Mesodermal cell (in vitro differentiated cells): ENCODE results near the gene CDKN2B-AS1.

Experiments
- H3K27ac ChIP-seq: 2 replicates; pipeline ENCODE4 v1.7.0; 2013; ENCODE audit warnings: mild to moderate bottlenecking, low read depth, low read length, moderate library complexity; ENCODE audit not compliant: severe bottlenecking
- H3K36me3 ChIP-seq: 2 replicates; pipeline ENCODE4 v1.7.1; 2013; ENCODE audit warnings: mild to moderate bottlenecking, low read length, moderate library complexity; ENCODE audit not compliant: control insufficient read depth, insufficient read depth
- H3K4me1 ChIP-seq: one replicate; pipeline ENCODE4 v1.7.1; 2013; ENCODE audit warnings: mild to moderate bottlenecking, low read length; ENCODE audit not compliant: insufficient read depth, control insufficient read depth, poor library complexity, severe bottlenecking
- H3K4me3 ChIP-seq: 2 replicates; pipeline ENCODE4 v1.7.0; 2013; ENCODE audit warnings: low read length, control low read depth, mild to moderate bottlenecking; ENCODE audit not compliant: insufficient read depth, poor library complexity, severe bottlenecking; ENCODE audit errors: extremely low read depth
- H3K9me3 ChIP-seq: 2 replicates; pipeline ENCODE4 v1.7.1; 2013; ENCODE audit warnings: mild to moderate bottlenecking, low read length, moderate library complexity; ENCODE audit not compliant: control insufficient read depth
- WGBS, 2 experiments: methylation state at CpG; one replicate each; pipeline ENCODE4 v1.1.5; 2013; ENCODE audit warnings: missing lambda C conversion rate in 2 of 2; ENCODE audit not compliant: insufficient coverage in 2 of 2; 5-methylcytosine and 5-hydroxymethylcytosine counted together

Gene CDKN2B-AS1

DNA sequence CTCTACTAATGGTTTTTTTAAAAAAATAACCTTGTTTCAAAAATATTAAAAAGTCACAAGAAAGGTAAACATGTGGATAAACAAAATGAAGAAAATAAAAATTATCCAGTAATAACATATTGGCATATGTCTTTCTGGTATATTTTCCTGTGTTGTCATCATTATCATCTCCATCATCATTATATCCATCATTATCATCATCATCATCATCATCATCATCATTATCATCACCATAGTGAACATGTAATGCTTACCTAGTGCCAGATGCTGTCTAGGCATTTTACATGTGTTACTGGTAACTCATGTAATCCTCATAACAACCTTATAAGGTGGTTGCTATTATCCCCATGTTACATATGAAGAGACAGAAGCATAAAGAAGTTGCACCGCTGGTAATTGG is 126.0 kb downstream of the CDKN2B-AS1 start:
- Histone ChIP-seq H3K4me3 (no peak overlapping the region), H3K9me3 (peaks cover 15% of the 10 kb centered on the region), H3K4me1 (peaks cover 27% of the 10 kb centered on the region), H3K27ac (no peak overlapping the region), H3K36me3 (no peaks in the 10 kb centered on the region)
- no CpG with 5 or more reads among the region's 1 CpG for WGBS, 2 experiments

DNA sequence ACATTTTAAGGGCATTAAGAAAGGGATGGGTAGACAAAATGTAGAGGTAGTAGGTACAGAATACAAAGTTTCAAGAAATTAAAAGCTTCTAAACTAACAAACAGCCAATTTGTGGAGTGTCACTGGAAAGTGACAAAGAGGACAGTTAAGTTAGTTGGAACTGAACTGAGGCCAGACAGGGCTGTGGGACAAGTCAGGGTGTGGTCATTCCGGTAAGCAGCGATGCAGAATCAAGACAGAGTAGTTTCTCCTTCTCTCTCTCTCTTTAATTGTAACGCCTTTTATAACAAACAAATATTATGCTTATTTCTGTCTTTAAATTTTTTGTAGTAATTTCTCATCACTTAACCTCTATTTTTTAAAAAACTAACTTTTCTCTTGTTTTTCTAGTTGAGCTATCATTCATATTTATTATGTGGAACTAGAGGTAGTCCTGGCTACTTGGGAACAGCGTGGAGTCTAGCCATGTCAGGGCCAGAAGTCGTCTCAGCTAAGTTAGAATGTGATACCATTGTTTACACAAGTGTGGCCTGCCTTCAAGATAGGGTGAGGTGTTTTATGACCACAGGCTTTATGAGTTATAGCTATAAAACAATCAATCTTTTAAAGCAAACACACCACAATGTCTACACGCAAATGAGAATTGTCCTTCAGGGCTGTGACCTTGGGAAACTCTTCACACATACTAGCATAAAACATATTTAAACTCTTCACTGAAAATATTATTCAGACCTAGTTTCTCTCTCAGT is 129.8 kb downstream of the CDKN2B-AS1 start:
- no peaks in the 10 kb centered on the region for H3K36me3 ChIP-seq
- no peak overlapping the region for H3K27ac ChIP-seq
- H3K4me1 ChIP-seq: peaks cover 13% of the 10 kb centered on the region
- H3K4me3 ChIP-seq: no peak overlapping the region
- WGBS, 2 experiments: 70% methylated on average over 2 of the region's 6 CpGs; no CpG with 5 or more reads in 1 of the 2 experiments
- H3K9me3 ChIP-seq: peaks cover 15% of the 10 kb centered on the region

GRCh38 chr9:22129133-22129532 is 134.5 kb downstream of the CDKN2B-AS1 start:
- H3K36me3 ChIP-seq: no peaks in the 10 kb centered on the region
- peak overlapping the region; percentile 68 for H3K27ac ChIP-seq
- no CpG with 5 or more reads among the region's 1 CpG for WGBS, 2 experiments
- H3K4me1 ChIP-seq: peaks cover 25% of the 10 kb centered on the region
- no peak overlapping the region for H3K4me3 ChIP-seq
- no peaks in the 10 kb centered on the region for H3K9me3 ChIP-seq

DNA sequence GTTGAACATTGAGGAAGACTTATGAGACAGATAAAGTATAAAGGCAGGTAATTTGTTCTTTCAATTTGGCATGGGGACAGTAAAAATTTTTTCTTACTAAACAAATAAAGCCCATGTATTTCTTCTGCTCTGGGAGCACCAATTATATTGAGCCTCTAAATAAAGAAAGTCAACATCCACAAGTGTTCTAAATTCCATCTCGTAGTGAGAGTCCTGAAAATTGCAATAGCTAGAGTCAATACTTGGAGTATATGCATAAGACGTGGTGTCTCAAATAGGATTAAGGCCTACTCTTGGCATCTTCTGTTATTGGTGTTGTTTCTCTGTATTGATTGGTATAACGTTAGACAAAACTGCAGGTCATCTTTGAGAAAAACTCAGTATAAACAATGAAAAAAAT is 135.0 kb downstream of the CDKN2B-AS1 start:
- Histone ChIP-seq H3K4me1 (peaks cover 25% of the 10 kb centered on the region), H3K4me3 (no peak overlapping the region), H3K9me3 (no peaks in the 10 kb centered on the region), H3K27ac (peak overlapping the region; percentile 68), H3K36me3 (no peaks in the 10 kb centered on the region)
- WGBS, 2 experiments: 100% methylated on average over 2 of the region's 3 CpGs; no CpG with 5 or more reads in 1 of the 2 experiments

DNA sequence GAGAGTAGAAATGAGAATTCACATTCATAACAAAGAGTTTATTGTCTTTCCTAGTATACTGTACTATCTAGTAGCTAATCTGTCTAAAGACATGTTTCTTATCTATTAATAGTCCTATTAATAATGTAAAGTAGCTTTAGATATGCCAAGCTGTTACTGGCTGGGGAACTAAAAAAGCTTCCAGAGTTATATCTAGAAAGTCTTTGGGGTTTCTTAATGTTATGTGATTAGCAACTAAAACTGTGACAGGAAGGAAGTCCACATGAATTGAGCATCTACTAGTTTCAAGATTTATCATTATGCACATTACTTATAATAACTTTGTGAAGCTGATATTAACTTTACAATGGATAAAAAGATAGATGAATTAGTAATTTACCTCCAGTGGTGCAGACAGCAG is 137.2 kb downstream of the CDKN2B-AS1 start:
- Histone ChIP-seq H3K36me3 (no peaks in the 10 kb centered on the region), H3K4me1 (peaks cover 31% of the 10 kb centered on the region), H3K9me3 (no peaks in the 10 kb centered on the region), H3K4me3 (no peak overlapping the region), H3K27ac (no peak overlapping the region)

GRCh38 chr9:22134390-22134789 is 139.8 kb downstream of the CDKN2B-AS1 start:
- H3K9me3 ChIP-seq: no peaks in the 10 kb centered on the region
- H3K27ac ChIP-seq: no peak overlapping the region
- WGBS, 2 experiments: 90 to 100% methylated on average over 1 to 2 of the region's 2 CpGs

GRCh38 chr9:22136461-22137096 is 142.0 kb downstream of the CDKN2B-AS1 start:
- H3K36me3 ChIP-seq: no peaks in the 10 kb centered on the region
- no peaks in the 10 kb centered on the region for H3K9me3 ChIP-seq
- H3K27ac ChIP-seq: no peak overlapping the region
- H3K4me3 ChIP-seq: no peak overlapping the region
- H3K4me1 ChIP-seq: peaks cover 13% of the 10 kb centered on the region
- 87% methylated on average over 2 of the region's 3 CpGs; no CpG with 5 or more reads in 1 of the 2 experiments for WGBS, 2 experiments

More at GRCh38 chr9:22134390-22134789, 139.8 kb downstream of the CDKN2B-AS1 start:
- Histone ChIP-seq H3K4me3 (no peak overlapping the region), H3K36me3 (no peaks in the 10 kb centered on the region), H3K4me1 (peaks cover 24% of the 10 kb centered on the region)

GRCh38 chr9:22138956-22139660 is 144.5 kb downstream of the CDKN2B-AS1 start:
- no peak overlapping the region for H3K27ac ChIP-seq
- no peak overlapping the region for H3K4me3 ChIP-seq
- H3K4me1 ChIP-seq: peaks cover 19% of the 10 kb centered on the region
- H3K36me3 ChIP-seq: no peaks in the 10 kb centered on the region
- no peaks in the 10 kb centered on the region for H3K9me3 ChIP-seq
- WGBS, 2 experiments: 89 to 96% methylated on average over 3 to 4 of the region's 4 CpGs

GRCh38 chr9:22141908-22142307 is 147.3 kb downstream of the CDKN2B-AS1 start:
- Histone ChIP-seq H3K27ac (no peak overlapping the region), H3K9me3 (no peaks in the 10 kb centered on the region), H3K4me3 (no peak overlapping the region), H3K36me3 (no peaks in the 10 kb centered on the region), H3K4me1 (peaks cover 14% of the 10 kb centered on the region)
- 60 to 71% methylated on average over 1 of the region's 1 CpG for WGBS, 2 experiments

- no CpG with 5 or more reads among the region's 2 CpGs for WGBS, 2 experiments
- no peak overlapping the region for H3K27ac ChIP-seq
- no peaks in the 10 kb centered on the region for H3K36me3 ChIP-seq
- no peaks in the 10 kb centered on the region for H3K9me3 ChIP-seq
- H3K4me1 ChIP-seq: peaks cover 17% of the 10 kb centered on the region
- no peak overlapping the region for H3K4me3 ChIP-seq
Measured at GRCh38 chr9:22142671-22143070, 148.1 kb downstream of the CDKN2B-AS1 start.
